HG03521 (cell line): ENCODE data around the gene KIRREL3.

ENCODE experiments used
- ATAC-seq: cut with Tn5 transposase; IDR thresholded peaks from one replicate; pipeline ENCODE4 v1.9.1; 2021; ENCODE audit warnings: mild to moderate bottlenecking, moderate library complexity; ENCODE audit not compliant: unreplicated experiment

The KIRREL3 gene

DNA sequence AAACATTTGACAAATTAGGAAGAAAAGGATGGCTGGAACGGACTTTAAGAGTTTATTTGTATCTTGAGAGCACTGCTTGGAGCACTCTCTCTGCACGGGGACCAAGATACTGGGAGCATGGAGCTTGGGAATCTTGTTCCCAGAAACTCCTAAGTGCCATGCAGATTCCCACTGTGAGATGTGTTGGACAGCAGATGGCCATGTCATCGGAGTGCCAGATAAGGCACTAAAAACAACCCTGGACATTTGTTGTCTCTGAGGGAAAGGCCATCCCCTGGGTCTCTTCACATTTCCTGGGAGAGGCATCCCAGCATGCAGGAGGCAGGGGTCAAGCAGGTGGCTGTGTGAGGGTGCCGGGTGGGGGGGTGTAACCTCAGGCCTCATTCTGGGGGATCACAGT is 2.9 kb downstream of the KIRREL3 start:
- ATAC-seq, result no peak

DNA sequence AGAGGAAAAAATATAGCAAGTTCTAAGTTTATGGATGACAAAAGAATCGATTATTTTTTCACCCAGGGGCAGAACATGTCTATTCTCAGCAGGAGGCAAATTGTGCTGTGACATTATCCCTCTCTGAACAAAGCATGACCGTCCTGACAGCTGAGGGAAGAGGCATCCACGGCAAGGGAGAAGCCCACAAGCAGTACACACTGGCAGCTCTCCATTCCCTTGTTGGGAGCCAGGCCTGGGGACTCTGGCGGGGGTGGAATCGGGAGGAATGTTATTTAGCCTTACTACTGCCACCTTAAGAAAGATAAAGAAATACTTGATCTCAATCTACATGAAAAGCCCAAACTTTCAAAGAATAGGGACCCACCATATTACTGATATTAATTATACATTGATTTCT is 3.4 kb downstream of the KIRREL3 start:
- ATAC-seq, result no peak

DNA sequence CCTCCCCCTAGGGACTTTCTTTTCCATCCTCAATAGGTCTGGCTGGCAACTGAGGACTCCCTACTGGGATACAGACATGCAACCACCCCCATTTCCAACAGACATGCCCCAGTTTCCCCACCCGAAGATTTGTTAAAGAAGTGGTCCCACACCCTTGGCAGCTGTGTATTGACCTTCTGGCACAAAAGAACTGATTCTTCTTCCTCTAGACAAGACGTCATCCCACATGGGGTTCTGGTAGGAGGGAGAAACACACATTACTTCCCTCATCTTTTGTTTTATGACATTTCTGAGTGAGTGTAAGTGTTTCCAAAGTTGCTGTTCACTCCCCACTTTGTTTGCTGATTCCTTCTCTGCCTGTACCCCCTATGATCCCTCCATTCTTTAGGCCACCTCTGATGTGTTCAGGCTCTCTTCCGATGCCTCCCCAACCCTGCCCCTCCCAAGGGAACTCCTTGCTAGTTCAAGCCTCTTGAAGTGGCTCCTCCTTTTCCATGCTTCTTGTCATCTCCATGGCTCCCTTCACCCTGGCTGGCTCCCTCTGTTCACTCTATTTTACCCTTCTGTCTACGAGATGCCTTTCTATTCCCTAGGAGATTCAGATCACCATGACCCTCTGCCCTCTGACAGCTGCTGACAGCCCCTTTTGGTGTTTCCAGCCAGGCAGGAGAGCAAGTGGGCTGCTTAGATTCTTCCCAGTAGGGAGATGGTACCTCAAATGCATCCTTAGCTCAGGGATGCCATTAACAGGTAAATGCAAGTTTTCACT is 4.3 kb downstream of the KIRREL3 start:
- ATAC-seq, result no peak

DNA sequence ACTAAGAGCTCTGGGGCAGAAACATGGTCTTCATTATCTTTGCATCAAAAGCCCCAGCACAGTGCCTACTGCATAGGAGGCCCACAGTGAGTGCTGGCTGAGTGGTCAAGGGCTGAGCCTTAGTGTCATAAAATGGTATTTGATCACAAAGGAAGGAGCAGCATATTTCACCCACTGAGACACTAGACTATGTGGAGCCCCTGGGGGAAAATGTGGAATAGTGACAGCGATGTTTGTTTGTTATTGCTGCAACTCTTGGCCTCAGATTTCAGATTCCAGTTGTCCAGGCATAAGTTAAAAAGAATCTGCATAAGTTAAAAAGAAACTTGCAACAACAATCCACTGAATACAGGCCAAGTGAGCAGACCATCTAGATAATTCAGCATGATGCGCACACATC is 7.0 kb downstream of the KIRREL3 start:
- ATAC-seq, result no peak

DNA sequence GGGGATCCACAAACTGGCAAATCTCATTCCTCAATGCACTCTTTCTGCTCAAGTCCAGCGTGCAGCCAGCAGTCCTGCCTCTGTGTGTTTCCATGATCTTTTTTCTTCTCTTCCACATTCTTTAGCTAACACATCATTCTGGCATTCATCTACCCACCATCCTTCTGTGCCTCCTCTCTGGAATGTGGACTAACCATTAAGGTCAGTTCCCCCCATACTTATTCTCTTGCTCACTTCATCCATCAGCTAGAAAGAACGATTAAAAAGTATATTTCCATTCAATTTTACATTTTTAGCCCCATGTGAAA is 7.8 kb downstream of the KIRREL3 start:
- no peak for ATAC-seq

DNA sequence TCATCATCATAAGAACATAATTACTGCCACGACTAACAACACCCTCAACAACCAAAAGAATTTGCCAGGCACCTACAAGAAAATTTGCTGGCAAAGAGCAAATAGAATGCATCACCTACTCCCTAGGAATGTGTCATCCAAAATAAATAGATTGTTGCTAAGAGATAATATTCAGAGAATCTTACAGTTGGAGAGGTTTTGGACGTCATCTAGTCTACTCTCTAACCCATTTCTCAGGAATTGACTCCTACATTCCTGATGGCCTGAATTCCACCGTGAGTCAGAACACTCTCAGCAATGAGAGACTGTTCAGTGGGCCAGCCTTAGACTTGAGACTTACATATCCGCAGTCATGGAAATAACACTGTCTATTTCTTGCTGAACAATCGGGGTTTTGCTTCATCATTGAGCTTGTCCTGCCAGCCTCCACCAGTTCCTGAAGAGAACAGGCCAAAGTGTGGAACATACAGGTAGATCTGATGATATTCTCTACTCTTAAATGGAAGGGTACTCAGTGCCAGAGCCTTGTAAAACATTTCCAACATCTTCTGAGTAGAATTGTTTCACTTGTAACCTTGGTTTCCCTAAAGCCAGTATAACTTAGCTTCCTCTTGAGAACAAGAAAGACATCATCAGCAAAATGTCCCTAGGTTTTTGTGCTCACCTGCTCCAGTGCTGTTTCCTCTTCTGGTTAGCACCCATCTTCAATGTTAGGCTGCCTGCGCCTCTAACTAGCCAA is 8.3 kb downstream of the KIRREL3 start:
- no peak for ATAC-seq

DNA sequence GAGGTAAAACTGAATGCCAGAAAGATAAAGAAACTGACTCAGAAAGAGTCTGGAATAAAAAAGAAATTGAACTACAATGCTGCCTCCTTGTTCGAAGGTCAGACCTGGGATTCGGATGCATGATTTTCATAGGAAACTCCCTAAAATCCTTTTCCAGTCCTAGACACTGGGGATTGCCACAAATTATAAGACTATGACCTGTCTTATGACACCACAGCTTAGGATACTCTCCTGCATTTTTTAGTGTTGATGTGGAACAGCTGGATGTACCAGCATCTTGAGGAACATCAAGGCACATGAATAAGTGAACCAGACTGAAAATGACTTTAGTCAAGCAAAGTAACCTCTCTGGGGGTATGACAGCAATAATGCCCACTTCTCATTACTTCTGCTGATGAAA is 9.0 kb downstream of the KIRREL3 start:
- no peak for ATAC-seq

DNA sequence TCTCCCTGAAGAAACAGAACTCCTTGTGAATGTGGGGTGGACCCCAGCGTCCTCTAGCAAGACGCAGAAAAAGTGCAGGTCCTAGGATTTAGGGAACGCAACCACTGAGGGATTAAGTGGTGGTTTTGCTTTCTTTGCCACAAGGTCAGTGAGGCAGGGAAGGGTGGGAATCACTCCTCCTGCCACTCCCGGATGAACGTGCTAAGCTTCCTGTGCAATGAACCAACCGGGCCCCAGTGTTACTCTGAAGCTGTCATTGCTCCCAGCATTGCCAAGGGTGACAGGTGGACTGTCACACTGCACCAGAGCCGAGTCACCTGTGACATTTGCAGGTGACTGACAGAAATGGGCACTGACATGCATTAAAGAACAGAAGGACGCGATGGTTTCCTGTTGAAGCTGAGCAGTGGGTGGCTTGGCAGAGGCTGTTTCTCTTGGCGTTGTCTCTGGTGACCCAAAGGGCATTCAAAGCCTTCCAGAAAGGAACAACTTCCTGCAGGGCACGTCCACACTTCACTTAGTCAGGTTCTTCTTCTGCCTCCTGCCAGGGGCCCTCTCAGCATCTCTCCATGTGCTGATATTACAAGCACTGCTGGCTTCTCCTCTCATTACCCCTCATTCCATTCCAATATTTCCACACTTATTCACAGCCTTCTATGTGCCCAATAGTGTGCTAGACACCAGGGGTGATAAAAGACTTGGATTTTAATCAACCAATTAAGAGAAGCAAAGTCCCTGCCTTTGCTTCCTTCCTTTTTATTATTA is 9.7 kb downstream of the KIRREL3 start:
- no peak for ATAC-seq

DNA sequence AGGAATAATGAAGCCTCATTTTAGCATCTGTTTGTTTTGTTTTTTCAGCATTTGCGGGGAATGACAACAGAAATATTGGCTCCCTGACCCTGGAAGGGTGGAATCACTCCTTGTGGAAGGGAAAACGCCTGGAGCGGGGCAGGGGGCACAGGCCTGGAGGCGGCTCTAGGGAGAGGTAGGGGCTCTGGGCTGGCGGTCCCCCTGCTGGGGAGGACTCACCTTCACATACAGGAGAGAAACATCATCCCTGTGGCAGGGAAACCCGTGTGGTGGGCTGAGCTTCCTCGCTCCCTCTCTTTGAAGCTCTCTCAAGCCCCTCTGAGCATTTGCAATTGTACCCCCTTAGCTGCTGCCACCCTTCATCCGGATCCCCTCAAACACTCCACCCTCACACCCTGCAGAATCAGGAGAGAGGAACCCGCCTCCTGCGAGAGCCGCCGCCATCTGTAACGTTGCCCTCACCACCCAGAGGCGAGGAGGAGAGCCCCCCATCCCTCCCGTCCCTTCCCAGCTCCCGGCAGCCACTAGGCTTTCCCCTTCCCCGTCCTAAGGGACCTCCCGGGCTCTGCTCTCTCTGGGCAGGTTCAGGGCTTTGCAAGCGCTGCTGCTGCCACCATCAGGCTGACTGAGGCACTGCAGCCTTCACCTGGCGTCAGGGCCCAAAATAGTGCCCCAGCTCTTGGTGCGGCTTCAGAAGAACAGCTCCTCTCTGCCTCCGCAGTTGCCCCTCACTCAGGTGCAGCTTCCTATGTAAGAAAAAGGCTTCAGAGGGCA is 10.4 kb downstream of the KIRREL3 start:
- ATAC-seq, result peak; percentile 67

DNA sequence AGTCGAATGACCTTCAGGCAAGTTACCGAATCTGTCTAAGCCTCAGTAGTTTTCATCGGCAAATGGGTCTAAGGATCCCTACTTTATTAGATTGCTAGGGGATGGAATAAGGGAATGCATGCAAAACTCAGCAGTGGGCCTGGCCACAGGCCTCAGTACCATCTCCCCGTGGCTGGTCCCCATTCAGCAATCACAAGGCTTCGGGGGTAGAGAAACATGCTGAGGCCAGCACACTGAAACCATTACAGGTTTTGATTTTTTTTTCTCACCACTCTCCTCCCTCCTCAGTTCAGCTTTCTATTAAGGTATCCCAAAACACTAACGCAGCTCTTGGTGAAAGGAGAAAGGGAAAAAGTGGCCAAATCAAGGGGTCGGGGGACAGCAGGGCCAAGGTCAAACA is 11.9 kb downstream of the KIRREL3 start:
- no peak for ATAC-seq

DNA sequence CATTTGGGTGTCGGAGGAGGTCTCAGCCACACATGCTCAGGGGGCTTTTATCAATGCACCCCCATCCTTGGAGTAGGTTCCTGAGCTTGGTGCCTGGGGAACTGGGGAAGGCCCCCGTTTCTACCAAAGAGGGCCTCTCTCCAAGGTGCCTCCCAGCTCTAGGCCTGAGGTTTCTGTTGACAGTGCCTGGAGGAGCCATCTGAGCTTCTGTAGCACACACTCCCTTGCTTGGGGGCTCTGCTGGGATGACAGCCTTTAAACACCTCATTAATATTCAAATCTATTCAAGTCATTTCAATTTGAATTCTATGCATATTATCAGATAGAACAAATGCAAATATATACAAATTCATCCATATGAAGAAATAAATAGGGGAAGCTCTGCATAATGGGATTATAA is 18.9 kb downstream of the KIRREL3 start:
- no peak for ATAC-seq

DNA sequence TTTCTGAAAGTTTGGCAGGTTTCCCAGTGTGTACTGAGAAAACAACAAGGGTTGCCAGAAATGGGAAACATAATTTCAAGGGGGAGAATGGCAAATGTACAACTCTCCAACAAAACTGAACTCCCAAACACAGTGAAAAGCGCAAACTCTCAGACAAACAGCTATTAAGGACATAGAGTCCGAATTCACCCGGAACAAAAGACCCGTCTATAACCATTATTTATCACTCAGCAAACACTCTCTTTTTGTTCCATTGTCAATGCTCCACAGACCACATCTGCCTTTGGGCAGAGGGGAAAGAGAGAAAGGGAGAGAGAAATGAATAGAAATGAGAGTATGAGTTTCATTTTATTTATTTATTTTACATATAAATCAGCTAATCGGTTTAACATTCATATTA is 21.7 kb downstream of the KIRREL3 start:
- ATAC-seq, result no peak

DNA sequence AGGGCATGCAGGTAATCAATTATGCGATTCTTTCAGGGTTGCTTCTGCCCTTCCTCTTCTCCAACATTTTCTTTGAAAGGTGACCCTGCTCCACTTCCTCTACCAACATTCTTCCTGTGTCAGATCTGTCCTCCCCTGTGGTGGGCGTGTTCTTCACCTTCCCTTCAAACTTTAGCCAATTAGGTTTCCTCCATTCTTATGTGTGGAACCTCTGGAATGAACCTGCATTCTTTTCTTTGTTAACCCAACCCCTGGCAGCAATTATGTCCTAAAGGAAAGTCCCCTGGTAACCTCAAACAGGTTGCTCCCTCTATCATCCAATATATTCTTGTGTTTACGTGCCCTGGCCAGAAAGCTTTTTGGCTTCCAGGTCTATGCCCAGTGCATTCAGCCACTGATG is 22.4 kb downstream of the KIRREL3 start:
- no peak for ATAC-seq

DNA sequence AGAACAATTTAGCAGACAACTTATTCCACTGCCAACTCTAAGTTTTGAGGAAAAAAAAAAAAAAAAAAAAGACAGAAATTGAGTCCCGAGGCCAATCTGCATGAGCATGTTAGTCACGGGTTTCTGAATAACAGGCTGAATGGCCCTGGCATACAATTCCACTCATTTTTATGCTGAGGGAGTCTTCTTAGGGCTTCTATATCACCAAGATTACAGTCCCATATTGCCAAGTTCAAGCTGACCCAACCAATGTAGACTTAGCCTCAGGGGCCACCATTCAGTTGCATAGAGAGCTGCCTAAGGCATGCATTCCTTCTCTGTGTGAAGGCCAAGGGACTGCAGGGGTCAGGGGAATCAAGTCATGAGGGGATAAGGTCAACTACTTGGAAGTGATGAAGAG is 27.5 kb downstream of the KIRREL3 start:
- ATAC-seq, result no peak

DNA sequence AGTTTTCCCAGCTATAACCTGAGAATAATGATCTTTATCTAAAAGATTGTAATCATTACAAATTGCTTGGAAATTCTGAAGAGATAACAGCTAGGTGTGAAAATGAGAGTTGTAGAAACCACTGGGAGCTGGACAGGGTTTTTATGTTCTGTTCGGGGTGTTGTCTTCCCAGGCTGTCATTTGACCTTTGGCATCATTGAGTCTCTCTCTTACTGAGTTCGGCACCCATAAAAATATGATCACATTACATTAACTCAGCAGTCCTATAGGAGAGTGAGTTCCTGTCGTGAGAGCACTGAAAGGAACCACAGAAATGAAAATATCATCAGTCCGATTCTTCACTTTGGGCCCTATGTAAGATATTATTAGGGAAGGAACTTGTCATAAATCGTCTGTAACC is 29.3 kb downstream of the KIRREL3 start:
- no peak for ATAC-seq

DNA sequence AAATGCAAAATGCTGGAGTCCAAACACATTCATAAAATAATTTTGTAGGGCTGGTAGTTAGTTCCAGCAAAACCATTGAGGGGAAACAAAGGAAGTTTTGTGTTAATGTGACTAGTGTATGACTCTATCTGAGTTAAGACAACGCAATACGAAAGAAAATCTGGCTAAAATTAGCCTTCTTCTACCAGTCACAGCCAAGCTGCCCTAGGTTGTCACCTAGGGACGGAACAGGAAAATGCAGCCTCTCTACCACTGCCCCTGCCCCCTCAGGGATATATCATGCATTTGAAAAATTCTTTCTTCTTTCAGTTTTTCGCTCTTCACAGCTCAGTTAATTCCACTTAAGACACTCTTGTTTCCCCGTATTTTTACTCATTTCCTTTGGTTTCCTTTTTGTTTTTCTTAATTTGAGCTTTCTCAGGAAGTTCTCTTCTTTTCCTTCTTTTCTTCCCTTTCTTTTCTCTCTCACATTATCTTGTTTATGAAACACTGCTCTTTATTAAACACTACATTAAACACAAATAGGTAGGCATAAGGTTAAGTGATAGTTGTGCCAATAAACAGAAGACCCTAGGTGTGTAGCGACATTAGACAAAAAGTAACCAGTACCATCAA is 30.6 kb downstream of the KIRREL3 start:
- no peak for ATAC-seq

DNA sequence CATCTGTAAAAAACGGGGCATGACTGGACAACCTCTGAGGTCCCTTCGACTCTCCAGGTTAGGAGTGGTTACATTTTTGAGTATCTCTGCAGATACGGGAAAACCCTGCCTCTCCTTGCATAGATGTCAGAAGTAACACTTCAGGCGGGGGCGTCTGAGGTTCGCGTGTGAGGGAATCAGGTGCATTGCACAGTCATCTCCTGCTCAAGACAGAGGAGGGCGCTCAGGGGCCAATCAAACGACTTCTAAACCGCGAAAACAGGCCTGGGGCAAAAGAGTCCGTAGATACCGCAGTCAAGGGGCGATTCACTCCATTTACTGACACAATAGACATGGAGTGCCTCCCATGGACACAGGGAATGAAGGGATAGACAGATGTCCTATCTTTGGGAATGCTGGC is 31.7 kb downstream of the KIRREL3 start:
- ATAC-seq, result no peak

DNA sequence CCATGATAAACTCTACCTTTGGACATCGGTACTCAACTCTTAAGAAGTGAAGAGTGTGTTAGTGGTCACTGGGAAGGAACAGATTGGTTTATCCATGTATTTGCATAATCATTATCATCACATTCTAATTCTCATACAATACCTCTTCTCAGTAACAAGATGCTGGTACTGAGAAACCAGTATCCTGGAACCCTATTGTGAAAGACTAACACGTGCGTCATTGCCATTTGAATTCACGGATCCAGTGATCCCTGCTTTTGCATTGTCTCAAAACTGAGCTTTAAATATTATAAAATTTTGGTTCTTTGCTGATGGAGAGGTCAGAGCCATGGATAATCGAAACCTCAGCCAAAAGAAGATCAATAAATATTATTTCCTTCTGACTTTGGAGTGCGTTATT is 35.2 kb downstream of the KIRREL3 start:
- ATAC-seq, result no peak

DNA sequence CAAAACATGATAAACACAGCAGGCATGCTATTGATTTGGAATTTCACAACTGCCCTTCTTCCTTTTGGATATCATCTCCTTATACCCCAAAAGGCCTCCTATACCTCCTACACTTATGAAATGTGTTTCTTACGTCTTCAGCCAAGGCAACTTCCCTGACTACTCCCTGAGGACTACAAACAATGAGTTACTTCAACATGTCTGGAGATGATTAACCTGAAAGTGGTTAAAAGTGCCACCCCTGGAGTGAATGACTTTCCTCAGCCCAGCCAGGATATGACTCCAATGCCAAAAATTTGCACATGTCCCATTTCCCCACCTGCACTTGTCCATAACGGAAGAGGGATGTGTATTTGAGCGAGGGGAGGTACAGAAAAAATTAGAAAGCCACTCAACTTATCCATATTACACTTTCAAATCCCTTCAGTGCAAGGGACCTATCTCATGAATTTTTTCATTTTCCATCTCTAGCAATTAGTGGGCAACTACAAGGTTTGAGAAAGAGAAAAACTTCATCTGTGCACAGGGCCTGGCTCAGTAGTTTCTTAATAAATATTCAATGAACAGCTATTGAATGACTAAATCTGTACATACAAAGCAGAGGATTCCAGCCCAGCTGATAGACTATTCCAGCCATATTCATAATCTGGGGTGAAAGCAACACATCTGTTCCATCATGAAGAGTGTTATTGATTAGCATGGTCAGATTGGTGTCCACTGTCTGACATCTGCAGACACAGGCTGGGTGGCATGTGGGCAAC is 36.8 kb downstream of the KIRREL3 start:
- no peak for ATAC-seq

DNA sequence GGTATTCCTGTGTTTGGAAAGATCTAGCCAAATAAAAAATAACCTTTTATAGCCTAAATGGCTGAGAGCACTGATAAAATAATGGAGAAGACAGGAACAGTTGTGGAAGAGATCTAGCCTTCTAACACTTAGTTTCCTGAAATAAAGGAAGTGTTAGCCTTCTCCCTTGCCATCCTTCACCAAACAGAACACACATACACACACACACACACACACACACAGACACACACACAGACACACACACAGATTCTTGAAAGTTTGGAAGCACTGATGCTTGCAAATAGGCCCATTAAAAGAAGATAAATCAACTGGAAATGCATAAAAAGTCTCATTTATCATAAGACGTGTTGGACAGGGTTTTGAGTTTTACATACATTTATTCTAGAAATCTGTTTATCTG is 37.5 kb downstream of the KIRREL3 start:
- ATAC-seq, result no peak
